HG03097 (cell line): Measurements from ENCODE around the gene SLC1A7.

ENCODE experiments used
- ATAC-seq: cut with Tn5 transposase; IDR thresholded peaks from one replicate; pipeline ENCODE4 v1.9.1; 2021; ENCODE audit not compliant: unreplicated experiment, low FRiP score

The SLC1A7 gene

DNA sequence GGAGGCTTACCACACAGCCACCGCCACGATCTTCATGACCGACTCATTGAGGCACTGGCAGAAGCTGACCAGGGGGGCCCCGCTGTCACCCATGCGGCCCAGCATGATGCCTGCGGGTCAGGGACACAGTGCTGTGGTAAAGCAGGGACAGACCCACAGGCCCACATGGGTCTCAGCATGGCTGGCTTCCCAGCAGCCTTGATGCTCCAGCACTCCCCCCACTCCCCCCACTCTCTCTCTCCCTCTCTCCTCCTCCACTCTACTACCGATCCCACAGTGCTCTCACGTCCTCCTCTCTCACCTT lies 49.0 kb downstream of the SLC1A7 start:
- ATAC-seq = no peak

DNA sequence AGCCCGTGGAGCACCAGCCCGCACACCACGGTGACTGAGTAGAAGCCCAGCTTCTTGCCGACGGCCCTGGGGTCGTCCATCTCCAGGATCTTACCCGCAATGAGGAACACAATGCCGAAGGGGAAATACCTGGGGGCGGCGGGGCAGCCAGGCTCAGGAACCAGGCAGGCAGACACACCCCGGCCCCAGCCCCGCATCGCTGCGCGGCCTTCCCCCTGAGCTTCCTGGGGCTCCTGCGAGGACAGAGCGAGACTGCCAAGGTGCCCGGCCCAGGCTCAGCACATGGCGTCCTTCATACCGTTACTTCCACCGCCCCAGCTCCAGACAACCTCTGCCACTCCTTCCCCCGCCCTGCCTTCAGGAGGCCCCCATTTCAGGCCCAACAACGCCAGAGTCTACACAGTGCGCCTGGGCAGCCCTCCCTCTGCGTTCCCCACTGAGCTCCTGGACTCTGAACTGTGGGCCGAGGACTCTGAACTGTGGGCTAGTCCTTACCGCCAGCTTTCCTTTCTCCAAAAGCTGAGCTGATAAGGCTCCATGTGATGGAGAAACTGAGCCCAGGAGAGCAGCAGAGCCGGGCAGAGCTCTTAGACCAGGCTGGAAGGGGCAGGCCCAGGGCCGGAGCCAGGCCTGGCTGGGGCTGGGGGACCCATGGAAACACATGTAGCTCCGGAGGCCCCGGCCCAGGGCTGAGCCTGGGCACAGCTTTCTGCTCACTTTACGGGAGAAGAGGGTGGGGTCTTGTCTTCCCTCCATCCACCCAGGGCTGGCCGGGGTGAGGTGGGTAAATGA lies 49.6 kb downstream of the SLC1A7 start:
- ATAC-seq = no peak

DNA sequence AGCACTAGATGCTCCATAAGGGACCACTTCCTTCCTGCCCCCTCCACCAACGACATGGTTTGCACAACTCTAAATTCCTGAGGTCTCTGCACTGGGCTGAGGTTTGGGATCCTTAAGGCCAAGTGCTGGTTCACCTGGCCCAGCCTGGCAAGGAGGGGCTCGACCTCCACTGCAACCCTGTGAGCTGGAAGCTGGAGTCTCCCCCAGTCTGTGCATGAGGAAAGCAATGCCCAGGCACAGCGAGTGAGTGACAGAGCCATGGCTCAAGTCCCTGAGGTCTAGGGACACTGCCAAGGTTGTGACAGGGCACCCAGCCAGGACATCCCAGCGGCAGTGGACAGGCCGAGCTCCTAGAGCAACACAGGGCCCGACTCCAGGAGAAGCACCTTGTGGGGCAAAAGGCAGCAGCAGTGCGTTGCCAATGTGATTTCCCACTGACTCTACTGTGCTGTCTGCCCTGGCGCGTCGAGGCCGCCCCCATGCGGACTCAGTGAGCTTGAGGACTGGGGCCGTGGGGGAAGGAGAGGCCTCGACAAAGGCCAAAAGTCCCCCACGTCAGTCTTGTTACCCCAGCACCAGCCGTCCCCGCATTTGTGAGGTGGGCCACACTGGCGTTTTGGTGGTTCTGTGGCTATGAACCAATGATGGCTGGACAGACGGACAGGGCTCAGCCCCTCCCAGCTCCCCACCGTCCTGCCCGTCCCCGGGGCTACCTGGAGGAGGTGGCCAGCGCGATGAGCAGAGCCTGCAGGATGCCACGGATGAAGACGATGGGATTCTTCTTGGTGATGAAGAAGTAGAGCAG lies 50.4 kb downstream of the SLC1A7 start:
- no peak for ATAC-seq

GRCh38 chr1:53090227-53091147 lies 52.0 kb downstream of the SLC1A7 start:
- ATAC-seq = no peak

GRCh38 chr1:53089478-53090226 lies 52.8 kb downstream of the SLC1A7 start:
- no peak for ATAC-seq

GRCh38 chr1:53088616-53089300 lies 53.7 kb downstream of the SLC1A7 start:
- ATAC-seq = no peak

DNA sequence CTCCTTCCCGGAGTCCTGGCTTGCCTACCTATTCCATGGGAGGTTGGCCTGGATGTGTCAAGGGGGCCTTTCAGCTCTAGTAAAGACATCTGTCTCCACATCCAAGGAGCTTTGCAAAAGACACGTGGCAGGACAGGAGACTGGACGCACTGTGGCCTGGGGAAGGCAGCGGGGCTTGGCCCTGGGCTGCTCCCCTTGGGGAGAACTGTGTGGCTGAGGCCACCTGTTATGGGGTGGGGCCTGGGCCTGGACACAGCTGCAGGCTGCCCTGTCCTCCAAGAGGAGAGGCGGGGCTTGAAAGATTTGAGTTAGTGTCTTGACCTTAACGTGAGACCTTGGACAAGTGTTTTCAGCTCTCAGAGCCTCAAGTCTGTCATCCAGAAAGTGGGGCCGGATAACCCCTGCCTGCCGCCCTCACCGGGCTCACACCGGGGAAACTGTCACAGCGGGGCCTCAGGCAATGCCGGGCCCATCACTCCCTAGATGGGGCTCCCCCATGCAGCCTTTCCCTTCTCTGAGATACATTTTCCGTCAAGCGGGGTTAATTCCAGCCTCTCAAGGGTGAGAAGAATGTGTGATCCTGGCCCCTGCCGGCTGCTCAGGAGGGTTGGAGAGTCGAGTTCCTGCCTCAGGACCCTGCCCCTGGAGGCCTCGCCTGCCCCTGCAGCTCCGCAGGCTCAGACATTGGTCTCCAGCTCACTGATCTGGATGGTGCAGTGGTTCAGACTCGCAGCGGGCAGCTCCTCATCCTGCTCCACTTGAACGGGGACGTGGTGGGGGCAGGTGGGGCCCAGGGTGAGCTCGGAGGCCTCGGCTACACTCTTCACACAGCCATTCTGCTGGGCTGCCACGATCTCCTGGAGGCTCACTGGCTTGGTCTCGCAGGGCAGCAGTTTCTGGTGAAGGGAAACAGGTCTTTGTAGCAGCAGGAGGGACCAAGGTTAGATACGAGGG lies 54.8 kb downstream of the SLC1A7 start:
- no peak for ATAC-seq

- no peak for ATAC-seq
Measured at GRCh38 chr1:53086491-53087070, 55.9 kb downstream of the SLC1A7 start.

GRCh38 chr1:53085405-53085804 lies 57.0 kb downstream of the SLC1A7 start:
- no peak for ATAC-seq

- ATAC-seq = no peak
Measured at GRCh38 chr1:53084589-53084971, 57.9 kb downstream of the SLC1A7 start.

- no peak for ATAC-seq
Measured at GRCh38 chr1:53083636-53084588, 58.5 kb downstream of the SLC1A7 start.

DNA sequence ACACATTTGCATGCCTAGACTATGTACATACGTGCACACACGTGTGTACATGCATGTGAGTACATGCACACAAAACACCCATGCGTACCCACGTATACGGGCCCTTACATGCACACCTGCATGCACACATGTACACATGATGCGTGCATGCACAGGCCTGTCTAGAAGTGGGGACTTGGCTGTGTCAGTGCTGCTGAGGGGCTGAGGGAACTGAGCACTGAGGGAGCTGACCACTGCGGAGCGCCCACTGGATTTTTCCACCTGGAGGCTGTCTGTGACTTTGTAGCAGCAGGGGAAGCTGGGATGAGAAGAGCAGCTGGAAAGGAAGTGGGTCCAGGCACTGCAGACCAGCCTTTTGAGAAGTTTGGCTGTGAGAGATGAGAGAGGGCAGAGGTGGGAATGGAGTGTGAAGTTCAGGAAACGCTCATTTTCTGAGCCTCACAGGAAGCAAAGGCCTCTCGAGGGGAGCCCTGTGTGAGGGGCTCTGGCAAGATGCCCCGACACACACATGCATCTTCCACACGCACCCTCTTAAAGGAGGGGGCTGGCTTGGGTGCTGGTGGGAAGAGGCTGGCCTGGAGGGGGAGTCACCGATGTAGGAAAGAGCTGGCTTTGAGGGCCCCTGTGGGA lies 59.5 kb downstream of the SLC1A7 start:
- ATAC-seq = no peak

GRCh38 chr1:53081384-53082066 lies 60.9 kb downstream of the SLC1A7 start:
- no peak for ATAC-seq

DNA sequence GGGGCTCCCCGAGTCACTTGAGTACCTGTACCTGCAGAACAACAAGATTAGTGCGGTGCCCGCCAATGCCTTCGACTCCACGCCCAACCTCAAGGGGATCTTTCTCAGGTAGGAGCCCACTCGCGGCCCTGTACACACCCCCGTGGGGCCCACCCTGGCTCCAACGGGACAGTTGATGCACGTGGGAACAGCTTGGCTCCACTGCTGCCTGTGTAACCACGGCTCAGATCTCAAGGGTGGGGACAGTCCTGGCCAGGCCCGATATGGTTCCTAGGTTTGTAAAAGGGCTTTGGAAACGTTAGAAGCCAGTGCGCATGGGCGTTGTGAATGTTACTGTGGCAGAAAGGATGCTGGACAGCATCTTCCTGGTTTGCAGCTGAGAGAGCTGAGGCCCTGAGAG lies 61.7 kb downstream of the SLC1A7 start:
- ATAC-seq = no peak

DNA sequence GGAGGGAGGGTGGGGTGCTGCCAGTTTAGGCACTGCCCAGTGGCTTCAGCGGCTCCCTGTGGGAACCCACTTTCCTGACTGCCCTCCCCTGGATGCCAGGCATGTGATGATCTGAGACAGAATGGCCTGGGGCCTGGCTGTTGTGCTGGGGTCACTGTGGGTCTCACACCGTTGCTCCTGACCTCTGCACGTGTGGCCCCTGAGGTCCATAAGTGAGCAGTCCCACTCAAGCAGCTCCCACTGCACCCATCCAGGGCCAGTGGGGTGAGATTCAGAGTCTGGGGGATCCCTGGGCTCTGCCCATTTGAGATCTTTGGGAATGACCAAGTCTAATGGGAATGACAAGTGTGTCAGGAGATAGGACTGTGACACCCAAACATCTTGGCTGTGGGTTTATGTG lies 62.4 kb downstream of the SLC1A7 start:
- no peak for ATAC-seq

- no peak for ATAC-seq
Measured at GRCh38 chr1:53079251-53079650, 63.2 kb downstream of the SLC1A7 start.
